ENCODE results near the gene SLC22A23.

- TF ChIP-seq ZBTB7A (IDR thresholded peaks at IDR 0.05; ENCODE audit: low read depth) (no peak), NFIC (IDR thresholded peaks at IDR 0.05) (no peak), EP300 (IDR thresholded peaks at IDR 0.05; ENCODE audit: borderline replicate concordance) (no peak), TEAD4 (IDR thresholded peaks at IDR 0.05) (no peak), CEBPB (IDR thresholded peaks at IDR 0.05) (no peak), TCF12 (IDR thresholded peaks at IDR 0.05; ENCODE audit: low read depth) (no peak)
These were observed 234.3 kb downstream of the SLC22A23 start for GRCh38 chr6:3222506-3223038.
